Spleen (tissue), 7 donors: Measurements from ENCODE around the gene CHST7.

ENCODE experiments used
- CTCF ChIP-seq, 11 experiments: fragments of 200-600 bp in 7 of 11; fragments of 450-650 bp in 4 of 11; sonication (generic) in 4 of 11; IDR thresholded peaks in 8 of 11; conservative IDR thresholded peaks in 3 of 11; 1 replicate in 7 of 11; 2 replicates in 4 of 11; pipeline versions ENCODE4 v1.4.0 to v1.8.0; 2016 to 2021; ENCODE audit warnings: antibody characterized with exemption in 11 of 11, inconsistent platforms in 4 of 11, mild to moderate bottlenecking in 1 of 11
- POLR2AphosphoS5 ChIP-seq, 3 donors: sonication (generic); formaldehyde crosslinking; IDR thresholded peaks; one replicate each; pipeline ENCODE4 v1.5.1; 2017; ENCODE audit warnings: antibody characterized with exemption in 3 of 3
- donor health status: DM: no; HTN: no; CAD: no; lungs with moderate emphysema.
- donor health status: DM: no; HTN: no; CAD: no.
- donor health status: DM: no; HTN: no; CAD: no.

- TF ChIP-seq CTCF (IDR thresholded peaks at IDR 0.05 in 8 of 11, conservative IDR thresholded peaks at IDR 0.05 in 3 of 11) = no peak
- no peak for TF ChIP-seq POLR2AphosphoS5 (IDR thresholded peaks at IDR 0.05)
Measured at GRCh38 chrX:46531442-46531841, 42.1 kb upstream of the CHST7 start.
